ENCODE measurements around the gene SELENBP1.

DNA sequence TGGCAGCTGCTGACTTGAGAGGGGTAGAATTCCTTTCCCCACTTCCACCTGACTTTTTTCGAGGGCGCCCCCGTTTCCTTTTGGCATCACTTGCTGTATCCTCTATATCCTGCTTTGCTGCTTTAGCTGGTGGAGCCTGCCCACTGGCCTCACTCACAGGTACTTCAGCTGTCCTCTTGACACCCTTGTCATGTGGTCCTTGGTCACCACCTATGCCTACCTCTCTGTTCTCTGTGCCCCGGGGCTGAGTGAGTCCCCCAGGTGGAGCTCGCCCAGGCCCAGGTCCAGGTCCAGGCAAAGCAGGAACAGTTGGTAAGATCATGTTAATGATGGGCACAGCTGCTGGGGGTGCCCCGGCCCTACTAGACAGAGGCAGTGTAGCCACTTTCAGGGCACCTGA is 29.9 kb downstream of the SELENBP1 start:
- TF ChIP-seq, protein P1, sequence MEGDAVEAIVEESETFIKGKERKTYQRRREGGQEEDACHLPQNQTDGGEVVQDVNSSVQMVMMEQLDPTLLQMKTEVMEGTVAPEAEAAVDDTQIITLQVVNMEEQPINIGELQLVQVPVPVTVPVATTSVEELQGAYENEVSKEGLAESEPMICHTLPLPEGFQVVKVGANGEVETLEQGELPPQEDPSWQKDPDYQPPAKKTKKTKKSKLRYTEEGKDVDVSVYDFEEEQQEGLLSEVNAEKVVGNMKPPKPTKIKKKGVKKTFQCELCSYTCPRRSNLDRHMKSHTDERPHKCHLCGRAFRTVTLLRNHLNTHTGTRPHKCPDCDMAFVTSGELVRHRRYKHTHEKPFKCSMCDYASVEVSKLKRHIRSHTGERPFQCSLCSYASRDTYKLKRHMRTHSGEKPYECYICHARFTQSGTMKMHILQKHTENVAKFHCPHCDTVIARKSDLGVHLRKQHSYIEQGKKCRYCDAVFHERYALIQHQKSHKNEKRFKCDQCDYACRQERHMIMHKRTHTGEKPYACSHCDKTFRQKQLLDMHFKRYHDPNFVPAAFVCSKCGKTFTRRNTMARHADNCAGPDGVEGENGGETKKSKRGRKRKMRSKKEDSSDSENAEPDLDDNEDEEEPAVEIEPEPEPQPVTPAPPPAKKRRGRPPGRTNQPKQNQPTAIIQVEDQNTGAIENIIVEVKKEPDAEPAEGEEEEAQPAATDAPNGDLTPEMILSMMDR (IDR thresholded peaks at IDR 0.05) = no peak
- TF ChIP-seq POLR2A (IDR thresholded peaks at IDR 0.05) = no peak
